H9 (cell line): Measurements from ENCODE around the gene OR11G2. TPM values are rescaled to one million over a fixed set of nuclear protein-coding genes. Genes with fewer than 3 reads are reported as not detected.
"Not testable (repeated sequence)": the region's sequence is repeated elsewhere in the genome, so short reads cannot be mapped to it uniquely, and the experiment has no call there.

ENCODE experiments used
- DNase-seq: peaks from one replicate; pipeline ENCODE4 v3.0.0-alpha.2; 2017
- H2AFZ ChIP-seq: one replicate; pipeline ENCODE4 v1.6.1; 2013; ENCODE audit warnings: mild to moderate bottlenecking, low read length, control low read depth, moderate library complexity
- H2AK5ac ChIP-seq: 2 replicates; pipeline ENCODE4 v1.6.1; 2013; ENCODE audit warnings: low read length, control low read depth, mixed read lengths; ENCODE audit not compliant: insufficient read length
- H2BK120ac ChIP-seq: one replicate; pipeline ENCODE4 v1.6.1; 2013; ENCODE audit warnings: low read depth, mild to moderate bottlenecking, low read length, control low read depth, inconsistent platforms; ENCODE audit not compliant: poor library complexity, severe bottlenecking
- H2BK12ac ChIP-seq: 2 replicates; pipeline ENCODE4 v1.6.1; 2013; ENCODE audit warnings: low read length, control low read depth, mixed read lengths, low read depth; ENCODE audit not compliant: insufficient read length
- H2BK15ac ChIP-seq: 2 replicates; pipeline ENCODE4 v1.6.1; 2013; ENCODE audit warnings: low read depth, low read length, control low read depth
- H2BK20ac ChIP-seq: one replicate; pipeline ENCODE4 v1.6.1; 2013; ENCODE audit warnings: low read depth, mild to moderate bottlenecking, low read length, control low read depth, inconsistent platforms; ENCODE audit not compliant: poor library complexity, severe bottlenecking
- H2BK5ac ChIP-seq: 2 replicates; pipeline ENCODE4 v1.6.1; 2013; ENCODE audit warnings: low read length, control low read depth, mixed read lengths; ENCODE audit not compliant: insufficient read length
- H3K14ac ChIP-seq: 2 replicates; pipeline ENCODE4 v1.6.1; 2013; ENCODE audit warnings: low read length, control low read depth; ENCODE audit not compliant: insufficient read depth
- H3K18ac ChIP-seq: 2 replicates; pipeline ENCODE4 v1.6.1; 2013; ENCODE audit warnings: low read depth, mild to moderate bottlenecking, mixed read lengths, low read length, control low read depth; ENCODE audit not compliant: insufficient read length
- H3K23ac ChIP-seq: 2 replicates; pipeline ENCODE4 v1.6.1; 2013; ENCODE audit warnings: low read length, control low read depth, mixed read lengths, low read depth; ENCODE audit not compliant: insufficient read length
- H3K23me2 ChIP-seq: 2 replicates; pipeline ENCODE4 v1.6.1; 2013; ENCODE audit warnings: low read depth, mild to moderate bottlenecking, mixed read lengths, low read length, control low read depth; ENCODE audit not compliant: insufficient read length, poor library complexity, severe bottlenecking
- H3K27ac ChIP-seq: 2 replicates; pipeline ENCODE4 v1.5.1; 2013; ENCODE audit warnings: low read length, control low read depth, mixed read lengths, low read depth; ENCODE audit not compliant: insufficient read length
- H3K27me3 ChIP-seq: 2 replicates; pipeline ENCODE4 v1.6.1; 2013; ENCODE audit warnings: low read length, control low read depth, inconsistent platforms; ENCODE audit not compliant: insufficient read depth
- H3K4ac ChIP-seq: 2 replicates; pipeline ENCODE4 v1.6.1; 2013; ENCODE audit warnings: low read depth, mild to moderate bottlenecking, control low read depth, inconsistent platforms, low read length, moderate library complexity
- H3K4me1 ChIP-seq: 2 replicates; pipeline ENCODE4 v1.6.1; 2013; ENCODE audit warnings: low read length, control low read depth, inconsistent platforms; ENCODE audit not compliant: insufficient read depth
- H3K4me2 ChIP-seq: 2 replicates; pipeline ENCODE4 v1.6.1; 2013; ENCODE audit warnings: low read length, control low read depth, mixed read lengths; ENCODE audit not compliant: insufficient read length, insufficient read depth
- H3K56ac ChIP-seq: 2 replicates; pipeline ENCODE4 v1.6.1; 2013; ENCODE audit warnings: low read depth, mild to moderate bottlenecking, mixed read lengths, low read length, control low read depth; ENCODE audit not compliant: insufficient read length
- H3K79me1 ChIP-seq: 2 replicates; pipeline ENCODE4 v1.6.1; 2013; ENCODE audit warnings: low read depth, mild to moderate bottlenecking, moderate library complexity, low read length, control low read depth, inconsistent platforms; ENCODE audit not compliant: insufficient read depth, poor library complexity, severe bottlenecking
- H3K79me2 ChIP-seq: 2 replicates; pipeline ENCODE4 v1.6.1; 2013; ENCODE audit warnings: low read length, control low read depth, inconsistent platforms; ENCODE audit not compliant: insufficient read depth
- H3K9ac ChIP-seq: 2 replicates; pipeline ENCODE4 v1.6.1; 2013; ENCODE audit warnings: low read length, control low read depth, mixed read lengths; ENCODE audit not compliant: insufficient read length; ENCODE audit errors: extremely low read depth
- H3K9me3 ChIP-seq: one replicate; pipeline ENCODE4 v1.6.1; 2013; ENCODE audit warnings: low read depth, low read length, inconsistent platforms; ENCODE audit not compliant: control insufficient read depth
- H3T11ph ChIP-seq: one replicate; pipeline ENCODE4 v1.6.1; 2013; ENCODE audit warnings: mild to moderate bottlenecking, low read length, control low read depth, inconsistent platforms
- H4K20me1 ChIP-seq: one replicate; pipeline ENCODE4 v1.6.1; 2013; ENCODE audit not compliant: control insufficient read depth, insufficient read length, insufficient read depth
- H4K5ac ChIP-seq: 2 replicates; pipeline ENCODE4 v1.6.1; 2013; ENCODE audit warnings: low read depth, mild to moderate bottlenecking, mixed read lengths, low read length, control low read depth; ENCODE audit not compliant: insufficient read length
- H4K8ac ChIP-seq: replicated peaks from 2 replicates; pipeline ENCODE4 v1.6.1; 2013; ENCODE audit warnings: low read length, control low read depth, mixed read lengths, low read depth; ENCODE audit not compliant: insufficient read length
- H4K91ac ChIP-seq: 2 replicates; pipeline ENCODE4 v1.6.1; 2013; ENCODE audit warnings: low read depth, mild to moderate bottlenecking, moderate library complexity, mixed read lengths, low read length, control low read depth; ENCODE audit not compliant: insufficient read length
- H3K27ac Mint-ChIP-seq, 3 experiments: 2 replicates in 2 of 3; 3 replicates in 1 of 3; pipeline ENCODE4 v1.8.0; 2020 to 2021; ENCODE audit warnings: mixed read lengths in 3 of 3, mild to moderate bottlenecking in 1 of 3, moderate library complexity in 1 of 3
- H3K27me3 Mint-ChIP-seq: 2 replicates; pipeline ENCODE4 v1.8.0; 2021; ENCODE audit warnings: low read depth, mild to moderate bottlenecking, moderate library complexity, mixed read lengths
- H3K36me3 Mint-ChIP-seq, 3 experiments: 2 replicates in 2 of 3; 3 replicates in 1 of 3; pipeline ENCODE4 v1.8.0; 2020 to 2021; ENCODE audit warnings: low read depth in 3 of 3, mixed read lengths in 3 of 3; ENCODE audit not compliant: insufficient read depth in 1 of 3
- H3K4me1 Mint-ChIP-seq, 2 experiments: 2 replicates each; pipeline ENCODE4 v1.8.0; 2020; ENCODE audit warnings: mixed read lengths in 2 of 2
- H3K4me3 Mint-ChIP-seq, 2 experiments: 2 replicates in 1 of 2; 3 replicates in 1 of 2; pipeline ENCODE4 v1.8.0; 2020 to 2021; ENCODE audit warnings: mild to moderate bottlenecking in 2 of 2, mixed read lengths in 2 of 2, moderate library complexity in 1 of 2
- H3K9me3 Mint-ChIP-seq, 2 experiments: 2 replicates in 1 of 2; 3 replicates in 1 of 2; pipeline ENCODE4 v1.8.0; 2020; ENCODE audit warnings: mild to moderate bottlenecking in 2 of 2, mixed read lengths in 2 of 2, moderate library complexity in 1 of 2
- CTCF ChIP-seq: fragments of 200-600 bp; sonication (generic); conservative IDR thresholded peaks from 3 replicates; pipeline ENCODE4 v1.8.0; 2021; ENCODE audit warnings: antibody characterized with exemption, mild to moderate bottlenecking
- WGBS: extraction: QIAGEN DNeasy Blood & Tissue Kit; methylation state at CpG from one replicate; pipeline ENCODE4 v1.1.7; 2013; ENCODE audit warnings: missing lambda C conversion rate, low lambda C conversion rate, mixed read lengths; ENCODE audit not compliant: insufficient read length; ENCODE audit errors: extremely low coverage; 5-methylcytosine and 5-hydroxymethylcytosine counted together
- total RNA-seq: library from RNA; stranded (reverse); gene quantifications from 2 replicates; pipeline ENCODE4 v1.2.1, GENCODE V29; 2021

The OR11G2 gene
- total RNA-seq, 1 experiment from 2014 or later: not detected

DNA sequence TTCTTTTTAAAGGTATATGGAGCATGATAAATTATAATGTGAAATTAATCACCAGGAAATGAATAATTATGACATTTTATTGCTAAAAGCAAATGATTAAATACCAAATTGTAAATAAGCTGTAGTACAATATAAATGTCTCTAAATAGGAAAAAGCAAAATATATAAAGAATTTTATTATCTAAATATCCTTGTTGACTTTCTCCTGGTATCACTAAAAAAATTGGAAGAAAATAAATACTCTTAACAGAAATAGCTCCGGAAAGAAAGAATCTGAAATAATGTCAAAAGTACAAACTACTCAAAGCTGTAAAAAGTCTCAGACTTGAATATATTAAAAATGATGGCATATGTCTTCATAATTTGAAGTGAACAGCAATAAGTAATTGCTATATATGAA is 38.0 kb downstream of the OR11G2 start, which contains the start of gene OR11H7:
Gene OR11H7, plus strand, starts transcription at position 301 of the 400 bp plus-strand sequence.
- Histone ChIP-seq H3K27me3 (peaks cover 3% of the 10 kb centered on the region; the same call in 1 of the 2 replicates), H3K27ac (no peak within 1 kb of the TSS), H3K9ac (no peak within 1 kb of the TSS), H3K14ac (no peak within 1 kb of the TSS), H3K79me2 (no peaks in the 10 kb centered on the region), H3K4ac (no peak within 1 kb of the TSS), H2AK5ac (no peak within 1 kb of the TSS), H4K20me1 (no peaks in the 10 kb centered on the region), H4K5ac (no peak within 1 kb of the TSS), H2BK12ac (no peak within 1 kb of the TSS), H2AFZ (no peak within 1 kb of the TSS), H3K56ac (no peak within 1 kb of the TSS), H3K18ac (no peak within 1 kb of the TSS), H3K23ac (no peak within 1 kb of the TSS), H2BK15ac (no peak within 1 kb of the TSS), H2BK120ac (no peak within 1 kb of the TSS), H3K4me2 (no peak within 1 kb of the TSS), H3K23me2 (no peaks in the 10 kb centered on the region), H3T11ph (no peak within 1 kb of the TSS), H3K4me1 (no peaks in the 10 kb centered on the region), H3K79me1 (no peaks in the 10 kb centered on the region), H4K8ac (no peak within 1 kb of the TSS), H2BK20ac (no peak within 1 kb of the TSS), H3K9me3 (peaks cover 56% of the 10 kb centered on the region), H2BK5ac (no peak within 1 kb of the TSS), H4K91ac (no peak within 1 kb of the TSS)
- Mint-ChIP-seq H3K36me3 (peaks cover 0 to 21% (median 7%) of the 10 kb centered on the region in 3 experiments; a peak in 5 of 7 replicates), H3K27ac (no peak within 1 kb of the TSS), H3K4me3 (no peak within 1 kb of the TSS), H3K4me1 (no peaks in the 10 kb centered on the region), H3K27me3 (0 out of 2 replicates have a peak, but pooled peaks cover 2% of the 10 kb centered on the region), H3K9me3 (peaks cover 72 to 79% of the 10 kb centered on the region in 2 experiments)
- WGBS: no CpG with 5 or more reads among the region's 1 CpG
- no peak for DNase-seq
- TF ChIP-seq CTCF: no peak

- H3K14ac ChIP-seq, H3K27me3 Mint-ChIP-seq, H2BK15ac ChIP-seq, H3K4ac ChIP-seq, H3K4me2 ChIP-seq, H4K5ac ChIP-seq, H3K56ac ChIP-seq, DNase-seq, H4K8ac ChIP-seq, H3K23ac ChIP-seq, H2BK5ac ChIP-seq, H3K4me1 Mint-ChIP-seq, H2BK20ac ChIP-seq, H3K79me2 ChIP-seq, H3K27ac ChIP-seq, H3K36me3 Mint-ChIP-seq, H3K4me3 Mint-ChIP-seq, H2AK5ac ChIP-seq, H3K4me1 ChIP-seq, H3K27ac Mint-ChIP-seq, H3K18ac ChIP-seq, H3K27me3 ChIP-seq, H4K91ac ChIP-seq, H3K23me2 ChIP-seq, H3K79me1 ChIP-seq, H3T11ph ChIP-seq, H2BK120ac ChIP-seq, H2AFZ ChIP-seq, H3K9ac ChIP-seq, H2BK12ac ChIP-seq, H4K20me1 ChIP-seq: not testable (repeated sequence)
- no CpG with 5 or more reads among the region's 4 CpGs for WGBS
- H3K9me3 Mint-ChIP-seq: peaks cover 38 to 49% of the 10 kb centered on the region in 2 experiments
- H3K9me3 ChIP-seq: peaks cover 16% of the 10 kb centered on the region
Observed at GRCh38 chr14:20235415-20235814, 44.7 kb downstream of the OR11G2 start.
